HG02943 (cell line): Measurements from ENCODE around the gene OR51V1.
"Not testable (repeated sequence)": the region's sequence is repeated elsewhere in the genome, so short reads cannot be mapped to it uniquely, and the experiment has no call there.

Experiments used
- ATAC-seq: cut with Tn5 transposase; IDR thresholded peaks from one replicate; pipeline ENCODE4 v1.9.1; 2021; ENCODE audit warnings: mild to moderate bottlenecking, low read depth, moderate library complexity; ENCODE audit not compliant: unreplicated experiment

Gene OR51V1

DNA sequence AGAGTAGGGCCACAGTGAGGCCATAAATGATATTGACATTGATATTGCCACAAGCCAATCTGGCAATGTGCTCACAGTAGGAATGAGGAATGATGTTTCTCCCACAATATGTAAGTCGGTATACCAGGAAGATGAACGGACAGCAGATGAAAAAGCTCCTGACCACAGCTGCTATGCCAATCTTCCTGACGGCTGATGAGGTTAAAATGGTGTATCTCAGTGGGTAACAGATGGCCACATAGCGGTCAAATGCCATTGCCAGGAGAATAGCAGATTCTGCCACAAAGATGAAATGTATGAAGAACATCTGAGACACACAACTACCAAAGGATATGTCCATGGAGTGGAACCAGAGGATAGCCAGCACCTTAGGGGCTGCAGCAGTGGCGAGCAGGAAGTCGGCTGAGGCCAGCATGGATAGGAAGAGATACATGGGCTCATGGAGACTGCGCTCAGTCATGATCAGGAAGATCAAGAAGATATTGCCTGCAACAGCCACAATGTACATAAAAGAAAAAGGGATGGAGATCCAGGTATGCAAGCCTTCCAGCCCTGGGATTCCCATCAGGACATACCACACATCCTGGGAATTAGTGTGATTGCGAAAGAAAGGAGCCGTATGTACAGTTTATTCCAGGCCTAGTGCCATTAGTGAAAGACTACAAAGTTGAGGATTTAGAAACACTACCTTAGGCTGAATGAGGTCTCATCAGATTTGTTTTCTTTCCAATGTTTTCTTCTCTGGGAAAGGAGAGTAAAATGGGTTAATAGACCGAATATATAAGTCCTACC, 22.2 kb downstream of the OR51V1 start:
- no peak for ATAC-seq

DNA sequence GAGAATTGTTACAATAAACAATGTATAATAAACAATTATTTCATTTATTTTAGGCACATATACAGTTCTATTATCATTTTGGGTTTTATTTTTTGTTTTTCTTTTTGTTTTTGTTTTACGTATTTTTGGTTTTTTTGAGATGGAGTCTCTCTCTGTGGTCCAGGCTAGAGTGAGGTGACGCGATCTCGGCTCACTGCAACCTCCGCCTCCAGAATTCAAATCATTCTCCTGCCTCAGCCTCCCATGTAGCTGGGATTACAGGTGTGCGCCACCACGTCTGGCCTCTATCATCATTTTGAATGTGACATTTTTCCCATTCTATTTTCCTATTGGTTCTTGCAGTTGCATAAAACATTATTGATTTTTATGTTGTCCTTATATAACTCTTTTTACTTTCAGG, 25.5 kb downstream of the OR51V1 start:
- no peak for ATAC-seq

DNA sequence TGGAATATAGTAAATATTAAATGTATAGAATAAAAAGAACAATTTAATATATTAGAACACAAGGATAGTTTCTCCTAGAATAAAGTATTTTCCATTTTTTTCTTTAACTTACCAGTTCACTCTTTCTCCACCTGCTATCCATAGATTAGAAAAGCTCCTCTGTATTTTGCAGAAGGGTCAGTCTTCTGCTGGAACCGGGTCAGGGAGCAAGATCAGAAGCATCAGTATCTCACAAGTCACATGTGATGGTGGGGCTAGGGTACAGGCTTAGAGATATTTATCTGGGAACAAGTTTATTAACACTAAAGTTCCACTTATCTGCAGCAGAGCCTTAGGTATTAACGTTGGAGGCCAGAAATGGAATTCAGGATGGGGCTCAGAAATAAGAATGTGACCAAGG, 28.6 kb downstream of the OR51V1 start:
- ATAC-seq, result no peak

DNA sequence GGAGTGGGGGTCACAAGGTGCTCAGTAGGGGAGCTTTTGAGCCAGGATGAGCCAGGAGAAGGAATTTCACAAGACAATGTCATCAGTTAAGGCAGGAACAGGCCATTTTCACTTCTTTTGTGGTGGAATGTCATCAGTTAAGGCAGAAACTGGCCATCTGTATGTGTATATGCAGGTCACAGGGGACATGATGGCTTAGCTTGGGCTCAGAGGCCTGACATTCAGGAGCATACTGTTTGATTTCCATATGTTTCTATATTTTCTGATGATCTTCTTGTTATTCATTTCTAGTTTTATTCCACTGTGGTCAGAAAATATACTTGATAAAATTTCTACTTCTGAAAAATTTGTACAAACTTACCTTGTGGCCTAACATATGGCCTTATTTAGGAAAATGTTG, 34.6 kb downstream of the OR51V1 start:
- ATAC-seq, result not testable (repeated sequence)

DNA sequence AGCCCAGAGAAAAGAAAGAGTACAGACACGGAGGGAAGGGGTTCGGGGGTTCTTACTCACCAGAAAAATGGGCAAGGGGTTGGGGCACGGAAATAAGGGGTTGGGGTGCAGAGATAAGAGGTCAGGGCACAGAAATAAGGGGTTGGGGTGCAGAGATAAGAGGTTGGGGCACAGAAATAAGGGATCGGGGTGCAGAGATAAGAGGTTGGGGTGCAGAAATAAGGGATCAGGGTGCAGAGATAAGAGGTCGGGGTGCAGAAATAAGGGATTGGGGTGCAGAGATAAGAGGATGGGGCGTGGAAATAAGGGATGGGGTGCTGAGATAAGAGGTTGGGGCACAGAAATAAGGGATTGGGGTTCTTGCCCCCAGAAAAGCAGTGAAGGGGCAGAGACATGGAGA, 35.7 kb downstream of the OR51V1 start:
- not testable (repeated sequence) for ATAC-seq

DNA sequence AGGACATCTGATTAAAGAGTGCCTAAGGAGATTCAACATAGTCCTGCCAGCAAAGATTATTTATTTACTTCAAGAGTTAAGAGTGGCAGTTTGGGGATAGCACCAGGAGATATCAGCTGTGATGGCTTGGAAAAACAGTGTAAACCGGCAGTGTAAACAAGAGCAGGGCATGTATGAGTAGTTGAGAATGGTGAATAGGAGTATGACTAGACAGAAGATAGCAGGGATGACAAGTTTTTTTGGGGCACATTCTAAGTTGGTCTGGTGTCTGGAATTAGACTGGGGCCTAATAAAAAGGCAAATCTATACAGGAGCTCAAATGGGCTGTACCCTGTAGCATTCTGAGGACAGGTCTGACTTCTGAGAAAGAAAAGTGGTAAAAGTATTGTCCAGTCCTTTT, 39.4 kb downstream of the OR51V1 start:
- ATAC-seq, result not testable (repeated sequence)

DNA sequence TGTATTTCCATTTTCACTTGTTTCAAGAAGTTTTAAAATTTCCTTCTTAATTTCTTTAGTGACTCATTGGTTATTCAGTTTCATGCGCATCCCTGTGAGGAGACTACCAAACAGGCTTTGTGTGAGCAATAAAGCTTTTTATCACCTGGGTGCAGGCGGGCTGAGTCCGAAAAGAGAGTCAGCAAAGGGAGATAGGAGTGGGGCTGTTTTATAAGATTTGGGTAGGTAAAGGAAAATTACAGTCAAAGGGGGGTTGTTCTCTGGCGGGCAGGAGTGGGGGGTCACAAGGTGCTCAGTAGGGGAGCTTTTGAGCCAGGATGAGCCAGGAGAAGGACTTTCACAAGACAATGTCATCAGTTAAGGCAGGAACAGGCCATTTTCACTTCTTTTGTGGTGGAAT, 40.3 kb downstream of the OR51V1 start:
- not testable (repeated sequence) for ATAC-seq

DNA sequence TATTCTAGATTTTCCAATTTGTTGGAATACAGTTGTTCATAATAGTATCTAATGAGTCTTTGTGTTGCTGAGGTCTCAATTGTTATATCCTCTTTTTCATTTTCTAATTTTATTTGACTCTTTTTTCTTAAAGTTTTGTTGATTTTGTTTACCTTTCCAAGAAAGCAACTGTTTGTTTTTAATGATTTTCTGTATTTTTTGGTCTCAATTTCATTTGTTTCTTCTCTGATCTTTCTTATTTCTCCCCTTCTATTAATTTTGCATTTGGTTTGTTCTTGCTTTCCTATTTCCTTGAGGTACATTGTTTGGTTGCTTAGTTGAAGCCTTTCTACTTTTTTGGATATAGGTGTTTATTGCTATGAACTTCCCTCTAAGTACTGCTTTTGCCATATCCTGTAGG, 40.7 kb downstream of the OR51V1 start:
- ATAC-seq, result no peak

DNA sequence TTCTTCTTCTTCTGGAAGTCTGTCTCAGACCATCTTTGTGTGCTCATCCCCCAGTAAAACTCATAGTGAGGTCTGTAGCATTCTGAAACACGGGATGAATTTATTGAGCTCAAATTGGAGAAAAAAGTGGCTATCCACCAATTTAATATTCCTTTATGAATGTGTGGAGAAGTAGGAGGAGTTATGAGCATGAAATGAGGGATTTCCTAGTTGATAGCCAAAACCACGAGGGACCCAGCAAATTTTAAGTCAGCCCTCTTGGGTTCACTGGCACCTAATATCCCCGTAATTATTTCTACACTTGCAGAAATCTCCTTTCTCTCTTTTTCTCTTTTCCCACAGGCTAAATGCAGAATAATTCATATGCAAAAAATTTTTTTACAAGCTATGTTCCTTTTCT, 45.8 kb downstream of the OR51V1 start, which contains the start of gene OR52A1:
Gene OR52A1 (minus strand): TSS at position 101 of the 400 bp plus-strand sequence. CDS start 2,388 bp downstream, outside the sequence.
- ATAC-seq, result no peak

DNA sequence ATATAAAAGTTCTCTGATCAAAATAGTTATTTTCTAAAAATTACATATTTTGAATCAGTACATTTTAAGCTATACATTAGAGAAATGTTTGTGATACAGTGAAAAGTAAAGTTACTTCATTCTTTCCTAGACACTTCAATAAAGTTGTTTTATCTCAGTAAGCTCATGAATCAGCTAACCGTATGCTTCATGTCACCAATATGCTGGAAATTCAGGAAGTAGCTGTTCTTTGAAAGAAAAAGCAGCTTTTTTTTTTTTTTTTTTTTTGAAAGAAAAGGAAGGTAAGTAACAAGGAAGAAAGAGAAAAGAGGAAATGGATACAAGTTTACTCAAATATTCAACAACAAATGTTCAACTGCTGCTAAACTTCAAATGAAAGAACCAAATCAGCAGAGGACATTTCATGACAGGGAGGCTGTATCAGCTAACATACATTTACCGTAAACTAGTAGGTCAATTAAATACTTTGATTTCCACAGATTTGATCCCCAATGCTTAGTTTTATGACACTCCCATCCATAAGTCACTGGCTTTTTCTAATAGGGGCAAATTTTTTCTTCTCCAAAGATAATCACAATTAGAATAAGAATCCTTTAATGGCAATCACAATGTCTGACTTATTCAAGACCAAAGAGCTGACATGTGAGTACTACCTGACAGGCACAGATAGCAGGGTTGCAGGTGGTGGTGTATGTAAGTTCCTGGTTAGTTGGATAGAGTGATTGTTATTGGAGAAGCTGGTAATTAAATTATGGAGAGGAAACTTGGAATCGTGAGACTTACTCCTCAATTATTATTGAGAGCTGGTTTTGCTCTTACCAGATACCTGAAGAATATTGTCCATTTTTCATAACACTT, 46.7 kb downstream of the OR51V1 start:
- ATAC-seq, result no peak

DNA sequence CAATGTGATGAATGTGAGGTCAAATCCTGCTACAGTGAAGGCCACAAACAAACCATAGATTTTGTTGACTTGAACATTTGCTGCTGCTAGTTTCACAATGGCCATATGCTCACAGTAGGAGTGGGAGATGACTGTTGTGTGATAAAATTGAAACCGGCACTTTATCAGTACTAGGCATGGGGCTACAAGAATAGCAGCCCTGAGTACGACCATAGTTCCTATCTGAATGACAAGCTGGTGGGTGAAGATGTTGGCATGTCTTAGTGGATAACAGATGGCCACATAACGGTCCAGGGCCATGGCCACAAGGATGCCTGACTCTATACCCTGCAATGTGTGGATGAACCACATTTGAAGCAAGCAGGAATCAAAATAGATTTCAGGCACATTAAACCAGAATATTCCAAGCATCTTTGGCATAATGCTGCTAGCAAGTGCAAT, 48.7 kb downstream of the OR51V1 start:
- ATAC-seq, result no peak
